Measurements from ENCODE around the gene SDSL. TPM values are rescaled to one million over a fixed set of nuclear protein-coding genes. Genes with fewer than 3 reads are reported as not detected.

The SDSL gene
- total RNA-seq, 1 donor from 2014 or later = 12.8 TPM

DNA sequence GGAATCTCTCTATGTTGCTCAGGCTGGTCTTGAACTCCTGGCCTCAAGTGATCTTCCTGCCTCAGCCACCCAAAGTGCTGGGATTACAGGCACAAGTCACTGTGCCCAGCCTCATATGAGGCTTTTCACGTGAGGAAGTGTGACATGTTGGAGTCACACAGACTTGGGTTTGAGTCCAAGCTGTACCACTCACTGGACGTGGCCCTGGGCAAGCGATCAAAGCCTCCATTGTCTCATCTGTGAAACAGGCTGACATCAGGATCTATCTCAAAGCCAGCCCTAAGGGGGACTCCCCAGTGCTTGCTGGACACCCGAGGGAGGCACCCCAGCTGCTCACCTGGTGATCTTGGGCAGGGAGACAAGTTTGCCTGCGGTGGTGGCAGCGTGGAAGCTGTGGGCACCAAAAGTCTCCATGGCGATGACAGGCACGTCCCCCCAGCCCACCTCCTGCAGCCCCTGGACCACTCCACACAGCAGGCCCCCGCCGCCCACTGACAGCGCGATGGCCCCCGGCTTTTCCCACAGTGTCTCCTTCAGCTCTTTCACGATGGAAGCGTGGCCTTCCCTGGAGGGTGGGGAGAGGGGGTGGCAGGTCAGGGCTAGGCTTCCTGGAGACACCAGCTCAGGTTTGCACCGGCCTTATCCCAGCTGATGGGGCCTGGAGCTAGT is 25.2 kb upstream of the SDSL start:
- TF ChIP-seq, protein P1, sequence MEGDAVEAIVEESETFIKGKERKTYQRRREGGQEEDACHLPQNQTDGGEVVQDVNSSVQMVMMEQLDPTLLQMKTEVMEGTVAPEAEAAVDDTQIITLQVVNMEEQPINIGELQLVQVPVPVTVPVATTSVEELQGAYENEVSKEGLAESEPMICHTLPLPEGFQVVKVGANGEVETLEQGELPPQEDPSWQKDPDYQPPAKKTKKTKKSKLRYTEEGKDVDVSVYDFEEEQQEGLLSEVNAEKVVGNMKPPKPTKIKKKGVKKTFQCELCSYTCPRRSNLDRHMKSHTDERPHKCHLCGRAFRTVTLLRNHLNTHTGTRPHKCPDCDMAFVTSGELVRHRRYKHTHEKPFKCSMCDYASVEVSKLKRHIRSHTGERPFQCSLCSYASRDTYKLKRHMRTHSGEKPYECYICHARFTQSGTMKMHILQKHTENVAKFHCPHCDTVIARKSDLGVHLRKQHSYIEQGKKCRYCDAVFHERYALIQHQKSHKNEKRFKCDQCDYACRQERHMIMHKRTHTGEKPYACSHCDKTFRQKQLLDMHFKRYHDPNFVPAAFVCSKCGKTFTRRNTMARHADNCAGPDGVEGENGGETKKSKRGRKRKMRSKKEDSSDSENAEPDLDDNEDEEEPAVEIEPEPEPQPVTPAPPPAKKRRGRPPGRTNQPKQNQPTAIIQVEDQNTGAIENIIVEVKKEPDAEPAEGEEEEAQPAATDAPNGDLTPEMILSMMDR (IDR thresholded peaks at IDR 0.05) = no peak
- intact Hi-C loops (cut with DNase I) = no loop called here
- H3K4me1 ChIP-seq = no peaks in the 10 kb centered on the region
- DNase-seq = no peak
- H3K36me3 ChIP-seq = no peaks in the 10 kb centered on the region
- H3K4me3 ChIP-seq = no peak overlapping the region
- no peak overlapping the region for H3K27ac ChIP-seq
- peaks cover 26% of the 10 kb centered on the region for H3K27me3 ChIP-seq (ENCODE audit: low read depth)
- ATAC-seq = no peak
- H3K9me3 ChIP-seq = no peaks in the 10 kb centered on the region

- H3K27me3 ChIP-seq (ENCODE audit: low read depth) = peaks cover 26% of the 10 kb centered on the region
- intact Hi-C loops (cut with DNase I) = no loop called here
- H3K9me3 ChIP-seq = no peaks in the 10 kb centered on the region
Measured at GRCh38 chr12:113397497-113398197, 24.5 kb upstream of the SDSL start.

GRCh38 chr12:113398346-113399290 is 23.6 kb upstream of the SDSL start:
- no peaks in the 10 kb centered on the region for H3K4me1 ChIP-seq
- intact Hi-C loops (cut with DNase I) = no loop called here
- peaks cover 26% of the 10 kb centered on the region for H3K27me3 ChIP-seq (ENCODE audit: low read depth)
- TF ChIP-seq, protein P1 (IDR thresholded peaks at IDR 0.05) = no peak
- DNase-seq (no peak), ATAC-seq (peak in 1 of 2 donors; percentile 9)
- no peak overlapping the region for H3K4me3 ChIP-seq
- H3K27ac ChIP-seq = no peak overlapping the region
- no peaks in the 10 kb centered on the region for H3K9me3 ChIP-seq
- no peaks in the 10 kb centered on the region for H3K36me3 ChIP-seq

More at GRCh38 chr12:113397497-113398197, 24.5 kb upstream of the SDSL start:
- DNase-seq (no peak), ATAC-seq (no peak)
- Histone ChIP-seq H3K4me1 (no peaks in the 10 kb centered on the region), H3K27ac (no peak overlapping the region), H3K36me3 (no peaks in the 10 kb centered on the region), H3K4me3 (no peak overlapping the region)
- TF ChIP-seq, protein P1 (IDR thresholded peaks at IDR 0.05) = no peak

GRCh38 chr12:113399490-113399889 is 22.7 kb upstream of the SDSL start:
- Histone ChIP-seq H3K27ac (no peak overlapping the region), H3K9me3 (no peaks in the 10 kb centered on the region), H3K4me3 (no peak overlapping the region), H3K36me3 (no peaks in the 10 kb centered on the region), H3K4me1 (no peaks in the 10 kb centered on the region), H3K27me3 (ENCODE audit: low read depth) (peaks cover 26% of the 10 kb centered on the region)
- DNase-seq (no peak), ATAC-seq (no peak)
- TF ChIP-seq, protein P1 (IDR thresholded peaks at IDR 0.05) = no peak
- intact Hi-C loops (cut with DNase I) = no loop called here

GRCh38 chr12:113400362-113400761 is 21.8 kb upstream of the SDSL start:
- no peak for DNase-seq
- intact Hi-C loops (cut with DNase I) = no loop called here
- H3K4me1 ChIP-seq = no peaks in the 10 kb centered on the region

More at GRCh38 chr12:113400362-113400761, 21.8 kb upstream of the SDSL start:
- H3K9me3 ChIP-seq = no peaks in the 10 kb centered on the region
- H3K27ac ChIP-seq = no peak overlapping the region
- no peak overlapping the region for H3K4me3 ChIP-seq
- TF ChIP-seq, protein P1 (IDR thresholded peaks at IDR 0.05) = no peak
- H3K36me3 ChIP-seq = no peaks in the 10 kb centered on the region
- peaks cover 26% of the 10 kb centered on the region for H3K27me3 ChIP-seq (ENCODE audit: low read depth)
- no peak for ATAC-seq

Measured in lower lobe of right lung (tissue), 2 donors.